WTC11 (cell line): ENCODE measurements around the gene ST6GALNAC3.

Experiments used
- ZNF232 ChIP-seq: sonication (generic); formaldehyde crosslinking; IDR thresholded peaks from 2 replicates; pipeline ENCODE4 v1.8.0; 2022; ENCODE audit warnings: mild to moderate bottlenecking, missing genetic modification reagents
- ZNF396 ChIP-seq: fragments of 250-450 bp; sonication (Bioruptor Pico); IDR thresholded peaks from 2 replicates; pipeline ENCODE4 v1.8.0; 2021; ENCODE audit warnings: mild to moderate bottlenecking, moderate library complexity, borderline replicate concordance
- TF ChIP-seq, protein P1 (sequence below): sonication (generic); formaldehyde crosslinking; IDR thresholded peaks from 2 replicates; pipeline ENCODE4 v1.8.1; 2023; ENCODE audit warnings: mild to moderate bottlenecking, missing genetic modification reagents

DNA sequence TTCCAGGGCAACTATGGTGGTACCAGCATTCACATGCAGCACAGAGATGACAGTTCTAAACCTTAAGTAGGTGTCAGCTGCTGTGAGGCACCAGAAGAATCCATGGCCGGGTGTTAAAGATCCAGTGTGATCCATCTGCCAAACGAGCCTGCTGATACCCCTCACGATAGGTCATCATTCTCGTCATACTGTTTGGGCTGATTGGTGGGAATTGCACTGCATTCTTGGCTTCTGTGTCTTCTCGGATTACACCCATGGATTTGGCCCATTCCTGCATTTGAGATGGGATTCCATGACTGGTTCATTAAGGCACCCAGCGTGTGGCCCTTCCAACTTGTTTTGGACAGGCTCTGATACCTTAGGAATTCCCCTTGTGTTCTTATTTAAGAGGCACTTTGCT is 55.2 kb downstream of the ST6GALNAC3 start:
- TF ChIP-seq, protein P1, sequence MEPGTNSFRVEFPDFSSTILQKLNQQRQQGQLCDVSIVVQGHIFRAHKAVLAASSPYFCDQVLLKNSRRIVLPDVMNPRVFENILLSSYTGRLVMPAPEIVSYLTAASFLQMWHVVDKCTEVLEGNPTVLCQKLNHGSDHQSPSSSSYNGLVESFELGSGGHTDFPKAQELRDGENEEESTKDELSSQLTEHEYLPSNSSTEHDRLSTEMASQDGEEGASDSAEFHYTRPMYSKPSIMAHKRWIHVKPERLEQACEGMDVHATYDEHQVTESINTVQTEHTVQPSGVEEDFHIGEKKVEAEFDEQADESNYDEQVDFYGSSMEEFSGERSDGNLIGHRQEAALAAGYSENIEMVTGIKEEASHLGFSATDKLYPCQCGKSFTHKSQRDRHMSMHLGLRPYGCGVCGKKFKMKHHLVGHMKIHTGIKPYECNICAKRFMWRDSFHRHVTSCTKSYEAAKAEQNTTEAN (CRISPR knock-in tag) = no peak
- TF ChIP-seq ZNF396 (CRISPR knock-in tag) (no peak), ZNF232 (no peak)
